Suprapubic skin (tissue), 3 donors: ENCODE measurements around the gene MCC.

Experiments used
- EP300 ChIP-seq: sonication (generic); formaldehyde crosslinking; IDR thresholded peaks from one replicate; pipeline ENCODE4 v1.6.1; 2017; ENCODE audit warnings: antibody characterized with exemption
- POLR2A ChIP-seq, 2 donors: fragments of 450-650 bp; IDR thresholded peaks; one replicate each; pipeline ENCODE4 v1.6.1; 2017; ENCODE audit warnings: antibody characterized with exemption in 2 of 2, mild to moderate bottlenecking in 2 of 2, moderate library complexity in 2 of 2
- TF ChIP-seq, protein P1 (sequence below), 2 donors: fragments of 200-600 bp in 1 of 2; fragments of 450-650 bp in 1 of 2; sonication (generic) in 1 of 2; IDR thresholded peaks; one replicate each; pipeline ENCODE4 v1.5.1; 2016 to 2019; ENCODE audit warnings: antibody characterized with exemption in 2 of 2, mild to moderate bottlenecking in 1 of 2, moderate library complexity in 1 of 2

DNA sequence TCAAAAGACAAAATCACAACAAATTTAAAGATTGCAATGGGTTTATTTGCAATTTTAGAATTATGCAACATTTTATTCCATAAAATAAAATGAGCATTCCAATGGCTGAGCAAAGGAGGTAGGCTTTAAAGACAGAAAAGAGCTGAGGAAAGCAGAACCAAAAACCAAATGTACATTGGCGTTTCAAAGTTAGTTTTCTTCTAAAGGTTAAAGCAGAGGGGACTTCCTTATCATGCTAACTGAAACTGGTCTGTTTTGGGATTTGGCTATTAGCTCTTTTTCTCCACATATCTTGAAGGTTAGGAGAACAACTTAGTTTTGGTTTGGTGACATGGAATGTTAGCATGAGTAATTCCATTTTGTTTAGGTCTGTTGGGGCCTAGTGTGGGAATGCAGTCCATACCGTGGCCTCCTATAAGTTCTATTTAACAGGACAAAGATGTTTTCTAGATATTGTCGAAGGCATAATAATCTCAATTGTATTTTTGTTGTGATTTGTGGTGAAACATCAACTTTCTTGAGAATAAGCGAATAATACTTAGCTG is 491.4 kb downstream of the MCC start:
- TF ChIP-seq, protein P1, sequence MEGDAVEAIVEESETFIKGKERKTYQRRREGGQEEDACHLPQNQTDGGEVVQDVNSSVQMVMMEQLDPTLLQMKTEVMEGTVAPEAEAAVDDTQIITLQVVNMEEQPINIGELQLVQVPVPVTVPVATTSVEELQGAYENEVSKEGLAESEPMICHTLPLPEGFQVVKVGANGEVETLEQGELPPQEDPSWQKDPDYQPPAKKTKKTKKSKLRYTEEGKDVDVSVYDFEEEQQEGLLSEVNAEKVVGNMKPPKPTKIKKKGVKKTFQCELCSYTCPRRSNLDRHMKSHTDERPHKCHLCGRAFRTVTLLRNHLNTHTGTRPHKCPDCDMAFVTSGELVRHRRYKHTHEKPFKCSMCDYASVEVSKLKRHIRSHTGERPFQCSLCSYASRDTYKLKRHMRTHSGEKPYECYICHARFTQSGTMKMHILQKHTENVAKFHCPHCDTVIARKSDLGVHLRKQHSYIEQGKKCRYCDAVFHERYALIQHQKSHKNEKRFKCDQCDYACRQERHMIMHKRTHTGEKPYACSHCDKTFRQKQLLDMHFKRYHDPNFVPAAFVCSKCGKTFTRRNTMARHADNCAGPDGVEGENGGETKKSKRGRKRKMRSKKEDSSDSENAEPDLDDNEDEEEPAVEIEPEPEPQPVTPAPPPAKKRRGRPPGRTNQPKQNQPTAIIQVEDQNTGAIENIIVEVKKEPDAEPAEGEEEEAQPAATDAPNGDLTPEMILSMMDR (IDR thresholded peaks at IDR 0.05), result no peak
- no peak for TF ChIP-seq EP300
- no peak for TF ChIP-seq POLR2A (IDR thresholded peaks at IDR 0.05)
